Astrocyte (in vitro differentiated cells and primary cell): ENCODE results near the gene PRDX4.

Experiments used
- CTCF ChIP-seq: IDR thresholded peaks from 2 replicates; pipeline ENCODE4 v1.5.1; 2011; ENCODE audit warnings: low read depth, mild to moderate bottlenecking, inconsistent platforms, low read length, moderate library complexity; ENCODE audit not compliant: insufficient read depth
- EZH2 ChIP-seq: IDR thresholded peaks from 2 replicates; pipeline ENCODE4 v1.6.1; 2012; ENCODE audit warnings: mild to moderate bottlenecking, low read length, inconsistent platforms; ENCODE audit not compliant: insufficient read depth

GRCh38 chrX:23732704-23733103 is 65.4 kb downstream of the PRDX4 start:
- TF ChIP-seq CTCF = no peak
- TF ChIP-seq EZH2 = no peak
